Endothelial cell (in vitro differentiated cells): ENCODE data around the gene ZEB2. TPM values are rescaled to one million over a fixed set of nuclear protein-coding genes. Genes with fewer than 3 reads are reported as not detected.

Experiments used
- DNase-seq: peaks from one replicate; pipeline ENCODE4 v3.0.0; 2021; ENCODE audit warnings: low spot score
- H3K27ac Mint-ChIP-seq: one replicate; pipeline ENCODE4 v1.8.0; 2021; ENCODE audit warnings: mixed read lengths, inconsistent platforms; ENCODE audit not compliant: unreplicated experiment
- H3K27me3 Mint-ChIP-seq: one replicate; pipeline ENCODE4 v1.8.0; 2021; ENCODE audit warnings: mild to moderate bottlenecking, moderate library complexity, mixed read lengths, inconsistent platforms; ENCODE audit not compliant: unreplicated experiment
- H3K36me3 Mint-ChIP-seq: one replicate; pipeline ENCODE4 v1.8.0; 2021; ENCODE audit warnings: mild to moderate bottlenecking, low read depth, mixed read lengths, inconsistent platforms; ENCODE audit not compliant: unreplicated experiment
- H3K4me1 Mint-ChIP-seq: one replicate; pipeline ENCODE4 v1.8.0; 2021; ENCODE audit warnings: mild to moderate bottlenecking, mixed read lengths, inconsistent platforms; ENCODE audit not compliant: unreplicated experiment
- H3K4me3 Mint-ChIP-seq: one replicate; pipeline ENCODE4 v1.8.0; 2021; ENCODE audit warnings: mild to moderate bottlenecking, mixed read lengths, inconsistent platforms; ENCODE audit not compliant: unreplicated experiment
- H3K9me3 Mint-ChIP-seq: one replicate; pipeline ENCODE4 v1.8.0; 2021; ENCODE audit warnings: mixed read lengths, inconsistent platforms; ENCODE audit not compliant: unreplicated experiment
- CTCF ChIP-seq: fragments of 200-600 bp; sonication (generic); IDR thresholded peaks from one replicate; pipeline ENCODE4 v1.5.0; 2021; ENCODE audit warnings: antibody characterized with exemption; ENCODE audit not compliant: unreplicated experiment
- total RNA-seq: library from RNA; stranded (reverse); fragmentation: NEBNext Ultra II Directional; extraction: Animal tissue kit (Norgen Biotek cat#: 25700); gene quantifications from one replicate; pipeline ENCODE4 v1.2.1, GENCODE V29; 2021; ENCODE audit not compliant: unreplicated experiment

The ZEB2 gene
- total RNA-seq, 1 donor from 2014 or later, result 109 TPM

DNA sequence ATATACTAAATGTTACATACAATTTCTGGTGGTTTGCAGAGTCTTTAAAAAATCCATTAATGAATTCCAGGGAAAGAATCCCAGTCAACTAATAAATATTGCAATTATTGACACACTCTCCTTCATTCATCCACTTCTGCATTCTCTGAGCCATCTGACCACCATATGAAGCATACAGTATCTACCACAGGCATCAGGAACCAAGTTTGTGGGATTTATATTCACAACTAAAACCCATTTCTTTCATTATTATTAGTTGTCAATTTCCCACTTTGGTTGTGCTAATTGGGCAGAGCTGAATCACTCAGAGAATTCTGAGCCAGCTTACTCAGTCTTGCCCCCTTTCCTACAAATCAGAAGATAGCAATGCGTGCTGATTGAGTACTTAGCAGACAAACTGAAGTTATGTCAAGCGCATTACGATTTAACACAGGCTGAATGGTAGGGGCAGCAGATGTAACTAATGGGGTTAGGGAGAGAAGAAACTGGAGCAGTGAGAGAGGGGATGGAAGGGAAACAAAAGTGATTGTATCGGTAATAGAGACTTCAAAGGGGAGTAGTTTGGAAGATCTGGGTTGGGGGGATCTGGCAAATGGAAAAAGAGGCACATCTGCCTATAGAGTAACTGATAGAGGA, 52.3 kb downstream of the ZEB2 start:
- Mint-ChIP-seq H3K36me3 (peaks cover 6% of the 10 kb centered on the region), H3K27me3 (peaks cover 2% of the 10 kb centered on the region), H3K4me1 (peaks cover 20% of the 10 kb centered on the region)

GRCh38 chr2:144466637-144467036, 53.3 kb downstream of the ZEB2 start:
- Mint-ChIP-seq H3K4me1 (peaks cover 30% of the 10 kb centered on the region), H3K27ac (no peak overlapping the region)
- no peak for DNase-seq

More for the DNA sequence above, 52.3 kb downstream of the ZEB2 start:
- no peak for TF ChIP-seq CTCF
- Mint-ChIP-seq H3K9me3 (no peaks in the 10 kb centered on the region), H3K4me3 (no peak overlapping the region), H3K27ac (no peak overlapping the region)
- no peak for DNase-seq

DNA sequence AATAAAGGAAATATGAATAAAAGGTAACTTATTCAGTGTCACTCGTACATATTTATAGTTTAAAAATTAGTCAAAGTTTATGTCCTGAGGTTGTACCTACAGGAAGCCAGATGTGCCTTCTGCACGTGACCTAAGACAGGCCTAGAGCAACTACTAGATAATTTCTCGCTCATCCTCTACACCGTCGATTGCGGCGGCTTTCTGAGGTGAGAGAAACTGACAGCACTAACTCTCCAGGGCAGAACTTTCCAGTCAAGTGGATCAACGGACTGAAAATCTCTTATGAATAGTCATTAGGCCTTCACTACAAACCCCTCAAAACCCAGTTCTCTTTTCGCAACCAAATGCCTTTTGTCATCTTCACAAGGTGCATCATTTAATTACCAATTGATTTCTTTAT, 54.2 kb downstream of the ZEB2 start:
- H3K4me3 Mint-ChIP-seq, result no peak overlapping the region
- no peak for DNase-seq
- H3K27ac Mint-ChIP-seq, result no peak overlapping the region
- peaks cover 2% of the 10 kb centered on the region for H3K27me3 Mint-ChIP-seq
- peaks cover 15% of the 10 kb centered on the region for H3K36me3 Mint-ChIP-seq
- TF ChIP-seq CTCF, result no peak
- no peaks in the 10 kb centered on the region for H3K9me3 Mint-ChIP-seq
- peaks cover 31% of the 10 kb centered on the region for H3K4me1 Mint-ChIP-seq

More at GRCh38 chr2:144466637-144467036, 53.3 kb downstream of the ZEB2 start:
- H3K9me3 Mint-ChIP-seq, result no peaks in the 10 kb centered on the region
- no peak for TF ChIP-seq CTCF
- H3K27me3 Mint-ChIP-seq, result peaks cover 2% of the 10 kb centered on the region
- H3K36me3 Mint-ChIP-seq, result peaks cover 8% of the 10 kb centered on the region
- H3K4me3 Mint-ChIP-seq, result no peak overlapping the region

GRCh38 chr2:144464730-144465129, 55.2 kb downstream of the ZEB2 start:
- peaks cover 15% of the 10 kb centered on the region for H3K36me3 Mint-ChIP-seq
- H3K9me3 Mint-ChIP-seq, result no peaks in the 10 kb centered on the region
- TF ChIP-seq CTCF, result no peak
- H3K27ac Mint-ChIP-seq, result no peak overlapping the region
- DNase-seq, result no peak
- peaks cover 2% of the 10 kb centered on the region for H3K27me3 Mint-ChIP-seq
- peaks cover 32% of the 10 kb centered on the region for H3K4me1 Mint-ChIP-seq
- peak overlapping the region; percentile 16 for H3K4me3 Mint-ChIP-seq

DNA sequence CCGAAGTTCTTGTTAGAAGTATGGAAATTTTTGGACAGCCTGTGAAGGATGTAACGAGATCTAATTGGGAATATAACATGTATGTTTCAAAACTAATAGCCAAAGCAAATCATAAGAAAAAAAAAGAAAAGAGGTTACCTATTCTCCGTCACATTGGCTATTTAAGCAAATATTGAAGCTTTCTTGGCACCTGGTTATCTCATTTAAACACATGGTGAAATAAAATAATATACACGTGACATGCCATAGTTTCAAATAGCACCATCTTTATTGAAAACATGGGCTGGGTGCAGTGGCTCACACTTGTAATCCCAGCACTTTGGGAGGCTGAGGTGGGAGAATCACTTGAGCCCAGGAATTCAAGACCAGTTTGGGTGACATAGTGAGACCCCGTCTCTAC, 56.7 kb downstream of the ZEB2 start:
- H3K27ac Mint-ChIP-seq, result no peak overlapping the region
- no peaks in the 10 kb centered on the region for H3K9me3 Mint-ChIP-seq
- H3K4me1 Mint-ChIP-seq, result peaks cover 41% of the 10 kb centered on the region
- H3K27me3 Mint-ChIP-seq, result peaks cover 2% of the 10 kb centered on the region
- H3K36me3 Mint-ChIP-seq, result peaks cover 15% of the 10 kb centered on the region
- DNase-seq, result no peak
- H3K4me3 Mint-ChIP-seq, result no peak overlapping the region
- no peak for TF ChIP-seq CTCF
